NCI-H1105 treated with DMSO at 0.1 percent for 48 hours (cell line): Measurements from ENCODE around the gene HSD17B3.
"Not testable (repeated sequence)": the region's sequence is repeated elsewhere in the genome, so short reads cannot be mapped to it uniquely, and the experiment has no call there.

ENCODE experiments used
- DNase-seq: peaks from one replicate; lab custom pipeline; 2025; lab: John Stamatoyannopoulos, UW

HSD17B3 gene

DNA sequence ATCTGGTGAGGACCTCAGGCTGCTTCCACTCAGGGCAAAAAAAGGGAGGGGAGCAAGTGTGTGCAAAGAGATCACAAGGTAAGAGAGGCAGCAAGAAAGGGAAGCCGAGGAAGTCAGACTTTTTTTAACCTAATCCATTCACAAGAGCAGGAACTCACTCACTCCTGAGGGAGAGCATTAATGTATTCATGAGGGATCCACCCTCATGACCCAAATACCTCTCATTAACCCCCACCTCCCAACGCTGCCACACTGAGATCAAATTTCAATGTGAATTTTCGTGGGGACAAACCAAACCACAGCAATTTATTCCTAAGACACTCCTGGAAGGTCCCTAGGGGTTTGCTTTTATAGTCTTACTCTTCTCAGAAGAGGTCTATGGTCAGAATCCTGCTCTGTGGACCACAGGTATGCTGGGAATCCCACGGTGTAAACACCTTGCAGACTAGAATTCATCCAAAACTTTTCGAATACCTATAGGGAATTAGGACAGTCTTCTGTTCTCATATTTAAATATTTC, 108.7 kb downstream of the HSD17B3 start:
- no peak for DNase-seq

DNA sequence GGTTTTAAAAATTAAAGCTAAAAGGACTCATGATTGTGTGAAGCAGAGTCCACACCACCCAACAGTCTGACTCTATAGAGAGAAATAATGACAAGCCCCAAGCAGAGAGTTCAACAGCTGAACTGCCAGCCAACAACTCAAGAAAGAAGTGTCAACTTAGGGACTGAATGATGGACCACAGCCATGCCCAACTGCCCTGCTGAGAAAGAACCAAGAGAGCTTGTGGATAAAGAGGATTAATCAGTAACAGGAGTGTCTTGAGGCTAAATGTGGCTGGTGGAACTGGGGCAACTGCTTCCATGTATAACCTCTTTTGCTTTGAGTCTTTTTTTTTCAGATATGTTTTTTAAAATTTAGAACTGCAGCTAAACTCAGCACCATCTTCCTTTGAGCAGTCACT, 109.3 kb downstream of the HSD17B3 start:
- DNase-seq = no peak

DNA sequence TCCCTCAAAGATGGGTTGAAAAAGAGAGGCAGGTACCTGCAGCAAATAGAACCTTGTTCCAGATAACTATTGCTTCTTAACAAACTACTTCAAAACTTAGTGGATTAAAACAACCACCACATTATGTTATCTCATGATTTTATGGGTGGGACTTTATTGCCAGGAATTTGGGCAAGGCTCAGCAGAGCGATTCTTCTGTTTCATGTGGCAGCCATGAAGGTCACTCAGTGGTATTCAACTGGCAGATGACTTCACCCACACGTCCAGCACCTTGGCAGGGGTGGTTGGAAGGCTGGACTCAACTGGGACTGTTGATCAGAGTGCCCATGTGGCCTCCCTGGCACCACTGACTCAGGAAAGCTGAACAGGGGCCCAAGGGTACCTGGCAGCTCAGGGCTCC, 112.0 kb downstream of the HSD17B3 start:
- no peak for DNase-seq

DNA sequence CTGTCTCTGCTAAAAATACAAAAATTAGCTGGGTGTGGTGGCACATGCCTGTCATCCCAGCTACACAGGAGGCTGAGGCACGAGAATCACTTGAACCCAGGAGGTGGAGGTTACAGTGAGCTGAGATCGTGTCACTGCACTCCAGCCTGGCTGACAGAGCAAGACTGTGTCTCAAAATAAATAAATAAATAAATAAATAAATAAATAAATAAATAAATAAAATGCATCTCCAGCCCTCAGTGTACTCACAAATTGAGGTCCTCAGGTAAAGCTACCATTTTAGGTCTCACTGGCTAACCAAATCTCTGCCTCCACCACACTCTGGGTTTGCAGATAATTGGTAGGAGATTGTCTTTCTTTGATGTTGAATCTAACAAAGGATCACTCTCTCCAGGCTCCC, 112.4 kb downstream of the HSD17B3 start:
- not testable (repeated sequence) for DNase-seq

DNA sequence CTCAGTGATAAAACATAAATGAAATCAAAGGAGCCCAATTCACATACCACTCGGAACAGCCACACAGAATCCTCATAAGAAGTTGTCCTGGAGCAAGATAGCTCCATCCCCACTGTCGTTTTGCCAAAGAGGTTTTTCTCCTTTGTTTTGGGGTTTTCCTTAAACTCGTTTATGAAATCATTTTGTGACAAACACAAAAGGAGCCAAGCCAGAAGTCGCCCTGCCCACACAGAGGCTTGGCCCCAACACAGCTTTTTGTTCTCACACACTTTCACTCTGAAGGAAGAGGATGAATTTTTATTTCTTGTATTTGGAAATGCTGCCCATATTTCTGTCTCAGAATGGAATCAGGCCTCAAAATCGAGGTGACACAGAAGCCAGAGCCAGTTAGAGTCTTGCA, 113.4 kb downstream of the HSD17B3 start:
- DNase-seq = no peak

DNA sequence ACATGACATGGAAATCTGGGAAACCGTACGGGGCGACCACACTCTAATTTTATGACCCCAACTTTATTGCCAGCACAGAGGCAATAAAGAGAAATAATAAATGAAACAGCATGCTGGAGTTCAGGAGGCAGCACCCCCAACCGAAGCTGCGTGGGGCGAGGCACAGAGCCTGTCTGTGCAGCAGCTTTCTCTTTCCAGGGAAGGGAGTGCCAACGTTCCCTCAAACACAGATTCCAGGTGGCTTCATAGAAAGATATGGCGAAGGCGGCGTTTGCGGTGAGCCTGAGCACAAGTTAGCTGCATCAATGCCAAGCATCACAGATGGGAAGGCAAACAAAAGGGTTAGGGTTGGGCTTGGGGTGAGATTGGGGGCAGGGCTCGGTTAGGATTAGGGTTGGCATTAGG, 114.8 kb downstream of the HSD17B3 start:
- DNase-seq = no peak

DNA sequence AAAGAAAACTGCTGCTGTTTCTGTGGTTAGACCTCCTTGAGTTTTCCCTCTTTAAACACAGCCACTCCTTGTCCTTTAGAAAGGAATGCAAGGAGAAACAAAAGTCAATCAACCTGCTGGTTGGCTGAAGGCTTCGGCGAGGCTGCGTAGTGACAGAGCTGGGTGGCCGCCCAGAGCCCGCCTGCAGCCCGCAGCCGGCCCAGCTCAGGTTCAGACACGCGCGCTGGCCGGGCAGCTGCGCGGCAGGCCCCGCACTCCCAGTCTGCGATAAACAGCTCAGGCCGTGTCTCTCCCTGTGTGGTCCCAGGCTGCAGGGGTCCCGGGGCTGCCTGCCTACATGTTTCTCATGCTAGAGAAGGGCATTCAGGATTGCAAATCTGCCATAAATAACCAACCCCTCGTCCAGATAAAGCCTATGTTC, 115.4 kb downstream of the HSD17B3 start:
- DNase-seq = no peak

DNA sequence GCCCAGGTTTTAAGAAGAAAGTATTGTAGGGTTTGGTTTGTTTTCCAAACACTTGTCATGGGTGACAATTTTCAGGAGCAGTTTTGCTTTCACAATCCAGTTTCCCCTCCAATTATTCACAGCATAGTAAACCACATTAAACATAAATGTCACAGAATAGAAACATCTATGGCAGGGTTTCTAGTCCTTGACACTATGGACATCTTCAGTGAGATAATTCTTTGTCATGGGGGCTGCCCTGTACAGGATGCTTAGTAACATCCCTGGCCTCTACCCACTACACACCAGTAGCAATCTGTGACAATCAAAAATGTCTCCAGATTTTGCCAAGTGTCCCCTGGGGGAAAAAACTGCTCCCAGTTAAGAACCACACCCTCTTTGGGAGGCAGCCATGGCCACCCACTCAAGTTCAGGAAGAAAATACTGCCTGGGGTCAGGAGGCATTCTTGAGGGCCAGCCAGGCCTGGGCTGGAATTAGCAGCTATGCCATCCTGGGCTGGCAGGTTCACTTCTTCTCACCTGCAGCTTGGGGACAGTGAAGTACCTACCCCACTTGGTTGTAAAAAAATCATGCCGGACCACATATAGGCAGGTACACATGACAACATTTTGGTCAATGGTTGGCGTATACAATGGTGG, 116.3 kb downstream of the HSD17B3 start:
- DNase-seq = no peak
